Erythroblast (primary cell): ENCODE data around the gene SSBP3.

ENCODE experiments used
- GATA1 ChIP-seq: IDR thresholded peaks from 2 replicates; pipeline ENCODE4 v1.6.1; 2011; ENCODE audit warnings: low read depth, mild to moderate bottlenecking, control low read depth, low read length, moderate library complexity
- POLR2A ChIP-seq: IDR thresholded peaks from 2 replicates; pipeline ENCODE4 v1.6.1; 2011; ENCODE audit warnings: mild to moderate bottlenecking, low read length

GRCh38 chr1:54363925-54364324 lies 42.3 kb downstream of the SSBP3 start:
- TF ChIP-seq POLR2A, result no peak
- TF ChIP-seq GATA1, result no peak
